HPDE6-E6E7 (cell line): Measurements from ENCODE around the gene IDI2.

ENCODE experiments used
- DNase-seq: peaks from one replicate; pipeline ENCODE4 v3.0.0; 2011; ENCODE audit warnings: missing footprints; ENCODE audit errors: extremely low spot score

Gene IDI2

DNA sequence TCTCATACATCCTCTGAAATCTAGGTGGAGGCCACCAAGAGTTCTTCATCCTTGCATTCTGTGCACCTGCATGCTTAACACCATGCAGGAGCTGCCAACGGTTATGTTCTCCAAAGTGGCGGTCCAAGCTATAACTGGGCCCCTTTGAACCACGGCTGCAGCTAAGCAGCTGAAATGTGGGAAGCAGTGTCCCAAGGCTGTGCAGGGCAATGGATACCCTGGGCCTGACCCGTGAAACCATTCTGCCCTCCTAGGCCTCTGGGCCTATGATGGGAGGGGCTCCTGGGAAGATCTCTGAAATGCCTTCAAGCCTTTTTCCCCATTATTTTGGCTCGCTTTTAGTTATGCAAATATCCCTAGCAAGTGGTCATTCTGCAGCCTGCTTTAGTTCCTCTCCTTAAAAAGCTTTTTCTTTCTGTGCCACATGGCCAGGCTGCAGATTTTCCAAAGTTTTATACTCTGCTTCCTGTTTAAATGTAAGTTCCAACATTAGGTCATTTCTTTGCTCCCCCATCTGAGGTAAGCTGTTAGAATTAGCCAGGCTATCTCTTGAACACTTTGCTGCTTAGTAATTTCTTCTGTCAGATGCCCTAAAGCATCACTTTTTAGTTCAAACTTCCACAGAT is 45.1 kb downstream of the IDI2 start:
- no peak for DNase-seq

DNA sequence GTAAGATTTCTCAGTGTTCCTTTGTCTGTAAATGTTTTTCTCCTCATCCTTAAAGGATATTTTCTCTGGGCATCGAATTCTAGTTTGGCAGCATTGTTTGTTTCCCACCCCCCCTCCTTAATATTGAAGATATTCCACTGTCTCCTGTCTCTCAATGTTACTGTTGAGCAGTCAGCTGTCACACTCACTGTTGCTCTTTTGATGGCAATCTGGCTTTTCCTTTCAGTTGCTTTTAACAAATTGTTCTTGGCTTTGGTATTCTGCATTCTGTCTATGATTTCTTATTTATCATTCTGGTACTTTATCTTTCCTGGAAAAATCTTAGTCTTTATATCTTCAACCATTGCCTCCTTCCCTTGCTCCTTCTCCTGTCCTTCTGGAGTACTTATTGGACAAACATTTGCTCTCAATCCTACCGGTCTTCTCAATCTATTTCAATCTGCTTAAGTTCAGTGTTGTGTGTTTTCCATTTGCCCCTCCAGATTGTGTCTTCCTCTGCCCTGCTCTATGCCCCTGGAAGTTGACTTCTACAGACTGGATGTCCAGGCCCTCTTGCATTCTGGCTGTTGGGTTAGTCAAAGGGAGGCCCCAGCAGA is 46.7 kb downstream of the IDI2 start:
- DNase-seq, result no peak

DNA sequence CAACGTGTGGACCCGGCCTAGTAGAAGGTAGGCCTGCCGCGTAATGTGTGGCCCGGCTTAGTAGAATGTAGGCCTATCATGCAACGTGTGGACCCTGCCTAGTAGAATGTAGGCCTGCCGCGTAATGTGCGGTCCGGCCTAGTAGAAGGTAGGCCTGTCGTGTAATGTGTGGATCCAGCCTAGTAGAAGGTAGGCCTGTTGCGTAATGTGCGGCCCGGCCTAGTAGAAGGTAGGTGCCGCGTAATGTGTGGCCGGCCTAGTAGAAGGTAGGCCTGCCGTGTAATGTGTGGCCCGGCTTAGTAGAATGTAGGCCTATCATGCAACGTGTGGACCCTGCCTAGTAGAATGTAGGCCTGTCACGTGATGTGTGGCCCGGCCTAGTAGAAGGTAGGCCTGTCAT is 49.3 kb downstream of the IDI2 start:
- DNase-seq, result no peak

DNA sequence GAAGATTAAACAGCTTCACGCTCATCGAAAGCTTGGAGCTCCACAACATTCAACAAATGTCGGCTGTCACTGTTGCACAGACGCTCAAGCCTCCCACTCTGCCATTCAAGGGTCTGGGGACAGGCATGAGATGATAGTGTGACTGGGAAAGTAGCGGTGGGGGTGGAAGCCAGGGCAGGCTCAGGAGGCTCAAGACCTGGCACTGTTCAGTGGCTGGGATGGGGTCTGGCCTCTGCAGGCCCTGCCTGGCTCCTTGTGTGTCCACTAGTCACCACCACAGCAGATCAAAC is 50.9 kb downstream of the IDI2 start:
- DNase-seq, result no peak

DNA sequence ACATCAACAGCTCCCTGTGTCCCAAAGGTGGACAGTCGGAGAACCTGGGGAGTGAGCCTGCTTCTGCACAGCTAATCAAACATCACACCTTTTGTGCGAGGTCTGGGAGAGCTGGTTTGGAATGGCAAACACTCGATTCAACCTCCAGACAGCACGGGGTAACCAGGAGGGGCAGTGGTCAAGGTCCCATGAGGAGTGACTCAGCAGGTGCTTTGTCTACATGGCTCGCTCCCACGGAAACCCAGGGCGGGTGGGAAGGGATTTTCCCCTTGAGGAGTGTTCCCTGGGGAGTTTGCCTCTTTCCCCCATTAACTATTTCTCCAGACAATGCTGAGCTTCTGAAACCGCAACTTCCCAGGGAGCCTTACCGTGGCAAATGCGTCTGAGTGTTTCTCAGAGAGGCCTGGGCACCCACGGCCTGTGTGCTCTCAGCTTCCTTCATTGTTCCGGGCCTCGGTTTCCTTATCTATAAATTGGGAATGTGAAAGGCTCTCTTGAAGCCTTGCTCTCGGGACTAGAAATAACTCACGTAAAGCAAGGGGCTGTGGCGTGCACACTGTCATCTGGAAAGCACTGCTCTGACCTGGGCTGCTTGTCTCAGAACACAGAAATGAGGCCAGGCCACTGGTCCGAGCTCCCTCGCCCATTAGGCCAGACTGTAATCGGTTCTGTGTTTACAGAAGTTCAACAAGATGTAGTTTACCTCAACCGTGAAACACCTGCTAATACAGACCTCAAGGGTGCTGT is 51.4 kb downstream of the IDI2 start:
- DNase-seq, result no peak

DNA sequence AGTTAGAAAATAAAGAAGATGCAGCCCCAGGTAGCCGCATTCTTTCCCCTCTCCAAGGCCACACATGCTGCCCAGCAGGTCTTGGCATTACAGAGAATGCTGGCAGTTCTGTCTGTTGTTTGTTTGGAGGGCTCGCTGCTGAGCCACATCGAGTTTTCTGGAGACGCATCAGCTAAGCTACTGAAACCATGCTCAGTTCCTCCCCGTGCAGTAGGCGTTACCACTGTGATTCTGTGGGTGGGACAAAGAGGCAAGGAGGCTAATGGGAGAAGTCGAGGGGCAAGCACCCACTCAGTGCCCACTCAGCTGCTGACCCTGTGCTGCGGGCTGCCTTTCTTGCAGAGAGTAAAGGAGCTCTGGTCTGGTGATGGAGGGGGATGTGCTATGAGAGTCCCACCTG is 52.9 kb downstream of the IDI2 start:
- DNase-seq, result no peak

DNA sequence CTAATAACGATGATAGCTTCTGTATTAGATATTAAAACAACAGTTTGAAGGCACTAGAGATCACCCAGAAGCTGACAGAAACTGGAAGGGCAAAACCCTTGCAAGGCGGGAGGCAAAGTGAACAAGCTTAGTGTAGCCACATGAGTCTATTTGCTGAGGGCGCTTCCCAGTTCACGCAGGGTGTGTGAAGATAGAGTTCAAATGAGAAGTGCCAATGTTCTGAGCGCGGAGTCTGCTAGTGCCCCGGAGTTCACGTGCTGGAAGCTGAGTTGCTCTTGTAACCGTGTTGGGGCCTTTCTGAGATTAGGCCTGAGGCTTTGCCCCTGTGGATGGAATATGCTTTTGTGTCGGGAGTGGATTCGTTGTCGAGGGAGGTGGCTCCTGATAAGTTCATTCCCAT is 54.0 kb downstream of the IDI2 start:
- no peak for DNase-seq

DNA sequence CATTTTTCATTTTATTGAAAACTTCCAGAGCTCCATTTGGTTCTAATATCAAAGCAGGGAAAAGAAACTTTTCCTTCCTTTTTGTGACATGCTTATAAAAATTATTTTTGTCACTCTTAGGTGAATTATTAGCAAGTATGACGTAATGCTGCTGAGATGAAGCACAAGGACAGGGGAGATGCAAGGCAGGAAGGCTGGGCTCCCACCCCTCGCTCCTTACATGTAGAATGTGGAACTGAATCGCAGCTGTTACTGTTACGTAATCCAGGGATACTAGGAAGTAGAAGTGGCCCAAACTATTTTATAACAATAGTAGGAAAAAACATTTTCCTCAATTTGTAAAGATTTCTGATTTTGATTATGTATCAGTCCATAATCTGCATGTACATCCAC is 54.5 kb downstream of the IDI2 start:
- DNase-seq, result no peak

DNA sequence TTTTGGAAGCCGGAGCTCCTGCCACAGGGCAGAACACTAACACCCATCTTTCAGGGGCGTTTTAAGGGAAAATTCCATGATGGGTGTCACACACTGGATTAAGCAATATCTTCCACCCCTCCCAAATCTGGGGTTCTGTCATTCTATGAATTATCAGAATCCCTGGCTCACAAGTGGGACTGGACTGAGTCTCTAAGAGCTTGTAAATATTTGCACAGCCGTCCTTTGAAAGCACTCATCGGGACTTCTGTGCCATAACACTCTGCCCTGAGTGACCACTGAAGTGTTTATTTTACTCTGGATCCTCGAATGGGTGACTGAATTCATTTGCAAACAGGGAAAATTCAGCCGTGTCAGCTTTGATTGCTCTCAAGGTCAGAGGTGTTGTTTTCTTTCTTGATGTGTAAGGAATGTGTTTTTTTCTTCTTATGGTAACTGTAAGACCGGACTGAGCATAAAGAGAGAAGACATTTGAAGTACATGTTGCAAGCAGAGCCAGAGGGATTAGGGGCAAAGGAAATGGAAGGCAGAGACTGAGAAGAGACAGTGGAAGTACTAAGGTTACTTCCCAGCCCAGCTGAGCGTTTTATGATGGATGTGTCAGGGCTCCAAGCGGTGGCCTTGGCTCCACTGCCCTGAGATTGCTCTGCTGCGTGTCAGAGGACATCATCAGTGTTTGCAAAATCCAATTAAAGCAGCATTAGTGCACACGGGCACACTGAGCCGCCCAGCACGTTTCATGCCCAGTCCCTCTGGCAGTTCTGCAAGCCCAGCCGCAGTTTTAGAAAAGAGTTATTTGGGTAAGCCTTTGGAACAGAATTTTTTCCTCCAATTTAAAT is 55.1 kb downstream of the IDI2 start:
- no peak for DNase-seq

DNA sequence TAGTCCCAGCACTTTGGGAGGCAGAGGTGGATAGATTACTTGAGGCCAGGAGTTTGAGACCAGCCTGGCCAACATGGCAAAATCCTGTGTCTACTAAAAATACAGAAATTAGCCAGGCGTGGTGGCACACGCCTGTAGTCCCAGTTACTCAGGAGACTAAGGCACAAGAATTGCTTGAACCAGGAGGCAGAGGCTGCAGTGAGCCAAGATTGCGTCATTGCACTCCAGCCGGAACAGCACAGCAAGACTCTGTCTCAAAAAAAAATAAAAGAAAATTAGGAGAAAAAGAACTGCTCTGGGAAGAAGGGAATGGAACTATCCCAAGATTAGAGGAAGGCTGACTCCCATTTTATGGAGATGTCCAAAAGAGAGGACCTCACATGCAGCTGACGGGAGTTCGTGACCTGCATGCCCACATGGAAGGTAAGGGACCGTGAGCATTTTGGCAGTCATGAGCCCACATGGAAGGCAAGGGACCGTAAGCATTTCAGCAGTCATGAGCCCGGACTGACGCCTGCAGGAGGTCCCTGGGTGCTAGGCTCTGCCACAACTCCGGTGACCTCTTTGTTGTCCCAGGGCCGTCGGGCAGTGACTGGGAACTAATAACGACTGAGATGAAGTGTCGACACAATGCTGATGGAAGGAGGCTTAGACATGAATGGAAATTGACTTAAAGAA is 56.0 kb downstream of the IDI2 start:
- DNase-seq, result no peak
